Measurements from ENCODE around the gene TRPM1.

GRCh38 chr15:31090766-31091165, 10.8 kb downstream of the TRPM1 start:
- TF ChIP-seq CTCF (IDR thresholded peaks at IDR 0.05) (no peak), EP300 (IDR thresholded peaks at IDR 0.05) (no peak)

All from gastroesophageal sphincter (tissue), 3 donors.